Measurements from ENCODE around the gene LRIG1. TPM values are rescaled to one million over a fixed set of nuclear protein-coding genes. Genes with fewer than 3 reads are reported as not detected.

LRIG1 gene
- total and polyA plus RNA-seq, 2 donors from 2014 or later = 8.2 to 20.6 TPM

- DNase-seq (no peak), FAIRE-seq (no peak)
- Histone ChIP-seq H3K4me1 (ENCODE audit: control insufficient read depth in 2 of 3, insufficient read depth in 2 of 3, low read depth in 1 of 3, low read length in 3 of 3) (peaks cover 0 to 3% (median 0%) of the 10 kb centered on the region in 3 donors), H3K9ac (ENCODE audit: low read length in 3 of 3) (no peak overlapping the region), H3K9me3 (ENCODE audit: control insufficient read depth in 2 of 3, insufficient read depth in 1 of 3, low read length in 3 of 3) (no peaks in the 10 kb centered on the region), H3K36me3 (ENCODE audit: control insufficient read depth in 2 of 3, insufficient read depth in 3 of 3, low read length in 3 of 3) (no peaks in the 10 kb centered on the region), H3K4me3 (ENCODE audit: low read length in 3 of 3) (no peak overlapping the region), H3K27ac (ENCODE audit: low read depth in 2 of 2, low read length in 2 of 2) (no peak overlapping the region), H3K27me3 (ENCODE audit: control insufficient read depth, insufficient read depth, low read length) (no peaks in the 10 kb centered on the region)
- intact Hi-C loops (cut with DNase I) = no loop called here
- TF ChIP-seq CTCF (IDR thresholded peaks at IDR 0.05; ENCODE audit: borderline replicate concordance, extremely low read depth, insufficient read depth) = no peak
These were observed 13.4 kb downstream of the LRIG1 start for GRCh38 chr3:66487465-66487864.

GRCh38 chr3:66486646-66487045 is 14.2 kb downstream of the LRIG1 start:
- no peak for FAIRE-seq

GRCh38 chr3:66486202-66486601 is 14.6 kb downstream of the LRIG1 start:
- no peak for TF ChIP-seq CTCF (IDR thresholded peaks at IDR 0.05; ENCODE audit: borderline replicate concordance, extremely low read depth, insufficient read depth)
- FAIRE-seq = no peak
- no peaks in the 10 kb centered on the region for H3K36me3 ChIP-seq (ENCODE audit: control insufficient read depth in 2 of 3, insufficient read depth in 3 of 3, low read length in 3 of 3)
- H3K9me3 ChIP-seq (ENCODE audit: control insufficient read depth in 2 of 3, insufficient read depth in 1 of 3, low read length in 3 of 3) = no peaks in the 10 kb centered on the region
- H3K27ac ChIP-seq (ENCODE audit: low read depth in 2 of 2, low read length in 2 of 2) = no peak overlapping the region
- peaks cover 0 to 12% (median 7%) of the 10 kb centered on the region in 3 donors for H3K4me1 ChIP-seq (ENCODE audit: control insufficient read depth in 2 of 3, insufficient read depth in 2 of 3, low read depth in 1 of 3, low read length in 3 of 3)
- no peak overlapping the region for H3K9ac ChIP-seq (ENCODE audit: low read length in 3 of 3)
- intact Hi-C loops (cut with DNase I) = no loop called here
- H3K4me3 ChIP-seq (ENCODE audit: low read length in 3 of 3) = no peak overlapping the region
- no peaks in the 10 kb centered on the region for H3K27me3 ChIP-seq (ENCODE audit: control insufficient read depth, insufficient read depth, low read length)
- DNase-seq = no peak

More at GRCh38 chr3:66486646-66487045, 14.2 kb downstream of the LRIG1 start:
- H3K36me3 ChIP-seq (ENCODE audit: control insufficient read depth in 2 of 3, insufficient read depth in 3 of 3, low read length in 3 of 3) = no peaks in the 10 kb centered on the region
- intact Hi-C loops (cut with DNase I) = no loop called here
- no peaks in the 10 kb centered on the region for H3K9me3 ChIP-seq (ENCODE audit: control insufficient read depth in 2 of 3, insufficient read depth in 1 of 3, low read length in 3 of 3)
- H3K27me3 ChIP-seq (ENCODE audit: control insufficient read depth, insufficient read depth, low read length) = no peaks in the 10 kb centered on the region
- no peak overlapping the region for H3K27ac ChIP-seq (ENCODE audit: low read depth in 2 of 2, low read length in 2 of 2)
- H3K4me3 ChIP-seq (ENCODE audit: low read length in 3 of 3) = no peak overlapping the region
- no peak overlapping the region for H3K9ac ChIP-seq (ENCODE audit: low read length in 3 of 3)
- TF ChIP-seq CTCF (IDR thresholded peaks at IDR 0.05; ENCODE audit: borderline replicate concordance, extremely low read depth, insufficient read depth) = no peak
- peaks cover 0 to 8% (median 4%) of the 10 kb centered on the region in 3 donors for H3K4me1 ChIP-seq (ENCODE audit: control insufficient read depth in 2 of 3, insufficient read depth in 2 of 3, low read depth in 1 of 3, low read length in 3 of 3)
- no peak for DNase-seq
